Stimulated activated CD4-positive, alpha-beta T cell treated with anti-CD3 and anti-CD28 coated beads, Interleukin-4, amount 100 ng/mL, for 4 hours (primary cell): ENCODE results near the gene NXN.
"Not testable (repeated sequence)": the region's sequence is repeated elsewhere in the genome, so short reads cannot be mapped to it uniquely, and the experiment has no call there.

Experiments used
- DNase-seq, 2 experiments: peaks; one replicate each; pipeline ENCODE4 v3.0.0-alpha.2; 2020

NXN gene

DNA sequence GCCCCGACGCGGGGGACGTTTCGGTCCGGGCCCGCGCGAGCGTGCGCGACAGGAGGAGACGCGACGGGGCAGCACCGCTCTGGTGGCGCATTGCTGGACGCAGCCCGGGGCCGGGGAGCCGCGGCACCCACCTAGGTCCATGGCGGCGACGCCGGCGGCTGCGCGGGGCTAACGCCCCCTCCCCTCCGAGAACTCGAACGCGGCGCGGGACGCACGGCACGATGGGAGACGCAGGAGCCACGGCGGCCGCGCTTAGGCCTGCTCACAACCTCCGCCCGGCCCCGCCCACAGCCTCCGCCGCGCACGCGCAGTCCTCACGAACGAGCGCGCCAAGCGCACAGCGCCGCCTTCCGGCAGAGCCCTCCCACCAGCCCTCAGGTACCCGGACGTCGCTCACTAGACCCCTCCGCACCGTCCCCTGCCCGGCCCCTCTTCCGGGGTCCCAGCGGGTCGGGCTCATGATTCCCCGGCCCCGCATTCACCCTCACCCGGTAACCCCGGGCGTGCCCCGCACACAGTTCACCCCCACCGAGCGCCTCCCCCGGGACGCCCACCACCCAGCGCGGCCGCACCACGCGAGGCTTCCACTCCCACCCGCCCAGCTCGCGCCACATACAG, 227.5 kb downstream of the NXN start, which contains the start of gene GEMIN4:
GEMIN4 (minus strand) TSS at position 263 of the 618 bp plus-strand sequence; CDS start at position 141, 122 bp downstream.
- peak; percentile 95 to 100 for DNase-seq

DNA sequence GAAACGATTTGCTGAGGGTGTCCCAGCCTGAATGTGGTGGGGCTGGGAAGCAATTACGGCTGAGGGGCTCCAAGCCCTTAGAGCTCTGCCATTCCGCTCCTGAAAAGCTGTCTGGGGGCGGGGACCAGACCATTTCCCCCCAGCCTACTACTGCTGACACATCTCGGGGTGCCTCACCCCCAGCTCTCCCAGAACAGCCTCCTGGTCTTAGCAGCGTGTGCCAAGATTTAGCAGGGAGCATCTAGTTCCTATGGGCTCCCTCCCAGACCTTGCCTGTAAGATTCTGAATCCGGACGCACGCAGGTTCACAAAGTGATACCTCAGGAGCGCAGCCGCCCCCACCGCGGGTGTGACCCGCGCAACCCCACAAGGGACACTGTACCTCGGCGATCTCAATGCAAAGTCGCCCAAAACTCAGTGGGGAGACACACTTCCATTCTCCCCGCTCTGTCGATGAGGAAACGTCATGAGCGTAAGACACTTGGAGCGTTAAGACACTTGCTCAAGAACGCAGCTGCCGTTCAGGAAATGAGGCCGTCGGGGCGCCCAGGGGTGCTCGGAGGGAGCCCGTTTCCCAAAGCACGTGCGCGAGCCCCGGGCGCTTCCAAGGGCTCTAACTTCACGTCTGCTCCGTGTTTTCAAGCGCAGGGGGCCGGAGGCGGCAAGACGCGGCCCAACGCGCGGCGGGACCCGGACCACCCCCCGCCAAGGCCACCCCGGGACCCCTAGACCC, 228.1 kb downstream of the NXN start:
- peak; percentile 50 to 51 for DNase-seq

GRCh38 chr17:750431-751037, 229.0 kb downstream of the NXN start:
- DNase-seq, result no peak

DNA sequence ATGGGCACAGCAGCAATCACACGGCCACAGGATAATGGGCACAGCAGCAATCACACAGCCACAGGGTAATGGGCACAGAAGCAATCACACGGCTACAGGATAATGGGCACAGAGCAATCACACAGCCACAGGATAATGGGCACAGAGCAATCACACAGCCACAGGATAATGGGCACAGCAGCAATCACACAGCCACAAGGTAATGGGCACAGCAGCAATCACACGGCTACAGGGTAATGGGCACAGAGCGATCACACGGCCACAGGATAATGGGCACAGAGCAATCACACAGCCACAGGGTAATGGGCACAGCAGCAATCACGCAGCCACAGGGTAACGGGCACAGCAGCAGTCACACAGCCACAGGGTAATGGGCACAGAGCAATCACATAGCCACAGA, 230.2 kb downstream of the NXN start:
- DNase-seq, result not testable (repeated sequence)
